ENCODE results near the gene RIPOR1. TPM values are rescaled to one million over a fixed set of nuclear protein-coding genes. Genes with fewer than 3 reads are reported as not detected.
A peak's percentile ranks its signal among the peaks of the same experiment; 100 is the strongest.

The RIPOR1 gene
- total RNA-seq, 2 donors from 2014 or later: 39.9 to 54.1 TPM

GRCh38 chr16:67521095-67521804 lies 7.4 kb upstream of the RIPOR1 start:
- Histone ChIP-seq H3K4me3 (ENCODE audit: low read length) (peak overlapping the region; percentile 79), H3K4me1 (ENCODE audit: control insufficient read depth, insufficient read depth, low read length) (no peaks in the 10 kb centered on the region), H3K27ac (ENCODE audit: low read depth, low read length) (peak overlapping the region; percentile 94), H3K27me3 (ENCODE audit: control insufficient read depth, insufficient read depth, low read length, poor library complexity, severe bottlenecking) (peaks cover 6% of the 10 kb centered on the region), H3K9me3 (ENCODE audit: control insufficient read depth, low read length) (no peaks in the 10 kb centered on the region), H3K9ac (ENCODE audit: extremely low read depth, low read length, poor library complexity, severe bottlenecking) (peak overlapping the region; percentile 58), H3K36me3 (ENCODE audit: control insufficient read depth, insufficient read depth, low read length) (no peaks in the 10 kb centered on the region)
- no peaks in the 10 kb centered on the region for H3K36me3 Mint-ChIP-seq (ENCODE audit: low read depth)
- no peaks in the 10 kb centered on the region for H3K9me3 Mint-ChIP-seq
- H3K4me1 Mint-ChIP-seq: peaks cover 8% of the 10 kb centered on the region
- peak overlapping the region; percentile 70 for H3K4me3 Mint-ChIP-seq
- DNase-seq: peak; percentile 99
- H3K27ac Mint-ChIP-seq: peak overlapping the region; percentile 99
- TF ChIP-seq CTCF (conservative IDR thresholded peaks at IDR 0.05): peak; percentile 77
- WGBS, 2 experiments (ENCODE audit: insufficient coverage in 1 of 2, insufficient read length in 1 of 2): 2 to 9% methylated on average over 7 to 24 of the region's 25 CpGs
- peaks cover 59% of the 10 kb centered on the region for H3K27me3 Mint-ChIP-seq (ENCODE audit: insufficient read depth)

- H3K9ac ChIP-seq (ENCODE audit: extremely low read depth, low read length, poor library complexity, severe bottlenecking): no peak overlapping the region
- H3K27me3 ChIP-seq (ENCODE audit: control insufficient read depth, insufficient read depth, low read length, poor library complexity, severe bottlenecking): peaks cover 12% of the 10 kb centered on the region
- no peak overlapping the region for H3K4me3 Mint-ChIP-seq
- peaks cover 20% of the 10 kb centered on the region for H3K4me1 Mint-ChIP-seq
- H3K27me3 Mint-ChIP-seq (ENCODE audit: insufficient read depth): peaks cover 68% of the 10 kb centered on the region
- H3K36me3 ChIP-seq (ENCODE audit: control insufficient read depth, insufficient read depth, low read length): no peaks in the 10 kb centered on the region
- 70 to 71% methylated on average over 8 to 11 of the region's 11 CpGs for WGBS, 2 experiments (ENCODE audit: insufficient coverage in 1 of 2, insufficient read length in 1 of 2)
- no peaks in the 10 kb centered on the region for H3K36me3 Mint-ChIP-seq (ENCODE audit: low read depth)
- peaks cover 7% of the 10 kb centered on the region for H3K4me1 ChIP-seq (ENCODE audit: control insufficient read depth, insufficient read depth, low read length)
- no peak for DNase-seq
- H3K27ac Mint-ChIP-seq: no peak overlapping the region
- no peak overlapping the region for H3K27ac ChIP-seq (ENCODE audit: low read depth, low read length)
- TF ChIP-seq CTCF (conservative IDR thresholded peaks at IDR 0.05): peak; percentile 34
- H3K4me3 ChIP-seq (ENCODE audit: low read length): no peak overlapping the region
- no peaks in the 10 kb centered on the region for H3K9me3 ChIP-seq (ENCODE audit: control insufficient read depth, low read length)
- no peaks in the 10 kb centered on the region for H3K9me3 Mint-ChIP-seq
Measured at GRCh38 chr16:67525176-67525860, 3.3 kb upstream of the RIPOR1 start.

GRCh38 chr16:67526149-67526791 lies 2.4 kb upstream of the RIPOR1 start:
- no peak overlapping the region for H3K4me3 Mint-ChIP-seq
- Histone ChIP-seq H3K27me3 (ENCODE audit: control insufficient read depth, insufficient read depth, low read length, poor library complexity, severe bottlenecking) (peaks cover 21% of the 10 kb centered on the region), H3K27ac (ENCODE audit: low read depth, low read length) (no peak overlapping the region), H3K4me1 (ENCODE audit: control insufficient read depth, insufficient read depth, low read length) (peaks cover 7% of the 10 kb centered on the region), H3K9ac (ENCODE audit: extremely low read depth, low read length, poor library complexity, severe bottlenecking) (no peak overlapping the region), H3K9me3 (ENCODE audit: control insufficient read depth, low read length) (no peaks in the 10 kb centered on the region), H3K36me3 (ENCODE audit: control insufficient read depth, insufficient read depth, low read length) (no peaks in the 10 kb centered on the region), H3K4me3 (ENCODE audit: low read length) (no peak overlapping the region)
- H3K27me3 Mint-ChIP-seq (ENCODE audit: insufficient read depth): peaks cover 73% of the 10 kb centered on the region
- 86 to 87% methylated on average over 2 to 3 of the region's 3 CpGs for WGBS, 2 experiments (ENCODE audit: insufficient coverage in 1 of 2, insufficient read length in 1 of 2)
- H3K9me3 Mint-ChIP-seq: no peaks in the 10 kb centered on the region
- H3K36me3 Mint-ChIP-seq (ENCODE audit: low read depth): no peaks in the 10 kb centered on the region
- no peak for TF ChIP-seq CTCF (conservative IDR thresholded peaks at IDR 0.05)
- no peak overlapping the region for H3K27ac Mint-ChIP-seq
- H3K4me1 Mint-ChIP-seq: peaks cover 20% of the 10 kb centered on the region
- no peak for DNase-seq

Measured in endodermal cell (in vitro differentiated cells).